Measurements from ENCODE around the gene PRKCA. TPM values are rescaled to one million over a fixed set of nuclear protein-coding genes. Genes with fewer than 3 reads are reported as not detected.

PRKCA gene
- total and polyA plus RNA-seq, 10 of the 15 experiments (the other 5 are each of a cell fraction or from before 2014, with no cell fraction given): 0.11 to 14.6 (median 0.72) TPM

- TF ChIP-seq BMI1 (IDR thresholded peaks at IDR 0.05; ENCODE audit: borderline replicate concordance) (no peak), NRF1 (conservative IDR thresholded peaks at IDR 0.05; ENCODE audit: low read depth, low read length) (no peak), NFYA (IDR thresholded peaks at IDR 0.05; ENCODE audit: borderline replicate concordance, low read depth, low read length) (no peak), POU2F2 (IDR thresholded peaks at IDR 0.05; ENCODE audit: borderline replicate concordance, low read depth, low read length) (no peak)
These were observed 472.9 kb downstream of the PRKCA start (continued) for GRCh38 chr17:66775271-66775670.

GRCh38 chr17:66775881-66776400, 473.5 kb downstream of the PRKCA start:
- no peak for ATAC-seq
- Histone ChIP-seq H3K27me3 (replicated peaks in 1 of 2; ENCODE audit: control insufficient read depth in 2 of 2, insufficient read depth in 2 of 2, low read length in 1 of 2) (no peaks in the 10 kb centered on the region), H3K79me2 (ENCODE audit: control insufficient read depth, insufficient read depth, low read length) (no peaks in the 10 kb centered on the region), H3K4me3 (no peak overlapping the region), H3K4me1 (ENCODE audit: control insufficient read depth, insufficient read depth, low read length) (no peaks in the 10 kb centered on the region), H3K4me2 (ENCODE audit: control insufficient read depth, insufficient read depth) (no peak overlapping the region), H2AFZ (ENCODE audit: control insufficient read depth, low read depth, low read length) (no peak overlapping the region), H3K27ac (ENCODE audit: control insufficient read depth, insufficient read depth) (no peak overlapping the region), H4K20me1 (ENCODE audit: control insufficient read depth, insufficient read depth) (no peaks in the 10 kb centered on the region), H3K9me3 (replicated peaks; ENCODE audit: control insufficient read depth, insufficient read depth, low read length) (no peaks in the 10 kb centered on the region), H3K9ac (ENCODE audit: control insufficient read depth, insufficient read depth, low read length) (no peak overlapping the region), H3K36me3 (ENCODE audit: control insufficient read depth in 2 of 2, insufficient read depth in 2 of 2, low read length in 1 of 2) (no peaks in the 10 kb centered on the region)
- POLR2A ChIA-PET: no interaction called here
- SMC1A ChIA-PET (ENCODE audit: uncharacterized antibody, unreplicated experiment): interaction anchor here (0.8 kb wide), 1 partner anchor 12 kb away, joined by 3 read pairs; no protein-coding TSS in a partner anchor
- no peak for FAIRE-seq
- RAD21 ChIA-PET (ENCODE audit: unreplicated experiment): no interaction called here
- no peak for TF ChIP-seq ZNF207 (IDR thresholded peaks at IDR 0.05; ENCODE audit: borderline replicate concordance)
- TF ChIP-seq DPF2 (IDR thresholded peaks at IDR 0.05): no peak
- no peak for TF ChIP-seq CEBPZ (IDR thresholded peaks at IDR 0.05; ENCODE audit: low read depth, low read length)
- no peak for TF ChIP-seq SUPT20H (IDR thresholded peaks at IDR 0.05; ENCODE audit: borderline replicate concordance, control insufficient read depth, low read depth, low read length)
- no peak for TF ChIP-seq SIX5 (IDR thresholded peaks at IDR 0.05; ENCODE audit: low read depth, low read length, severe bottlenecking)
- TF ChIP-seq FOXM1 (IDR thresholded peaks at IDR 0.05; ENCODE audit: low read depth, low read length): no peak
- TF ChIP-seq ZNF217 (IDR thresholded peaks at IDR 0.05): no peak
- TF ChIP-seq IKZF1 (conservative IDR thresholded peaks at IDR 0.05): no peak
- TF ChIP-seq BRCA1 (IDR thresholded peaks at IDR 0.05; ENCODE audit: low read depth, low read length): no peak
- TF ChIP-seq SUZ12 (IDR thresholded peaks at IDR 0.05; ENCODE audit: unreplicated experiment): no peak
- no peak for TF ChIP-seq ZBTB11 (CRISPR knock-in tag; IDR thresholded peaks at IDR 0.05)
- no peak for TF ChIP-seq RCOR1 (conservative IDR thresholded peaks at IDR 0.05; ENCODE audit: low read depth, low read length)
- TF ChIP-seq YBX1 (IDR thresholded peaks at IDR 0.05): no peak
- no peak for TF ChIP-seq KAT2A (conservative IDR thresholded peaks at IDR 0.05; ENCODE audit: control insufficient read depth, low read depth, low read length)
- CTCF ChIA-PET: no interaction called here
- 72% methylated on average over 7 of the region's 7 CpGs for WGBS (ENCODE audit: insufficient coverage, insufficient replicate concordance, low lambda C conversion rate, missing lambda C conversion rate)
- intact Hi-C loops (cut with micrococcal nuclease; ENCODE audit: unreplicated experiment) (no loop called here), in situ Hi-C loops (cut with MboI) (no loop called here)
- no TSS peak for BruUV-seq (replicated peaks)
- no peak for DNase-seq (ENCODE audit: low read depth, low spot score)

All from GM12878 (cell line).